Transverse colon (tissue), 4 donors: ENCODE measurements around the gene JHY. TPM values are rescaled to one million over a fixed set of nuclear protein-coding genes. Genes with fewer than 3 reads are reported as not detected.

Experiments used
- DNase-seq: peaks from one replicate; pipeline ENCODE4 v3.0.0-alpha.2; 2019
- H3K27ac ChIP-seq, 4 donors: fragments of 200-600 bp; sonication (generic); 2 replicates each; pipeline ENCODE4 v1.5.1; 2016 to 2018; ENCODE audit warnings: inconsistent platforms in 4 of 4
- H3K27me3 ChIP-seq: fragments of 200-600 bp; sonication (generic); 2 replicates; pipeline ENCODE4 v1.5.1; 2017; ENCODE audit warnings: inconsistent platforms
- H3K36me3 ChIP-seq, 4 donors: fragments of 200-600 bp; sonication (generic); 2 replicates each; pipeline ENCODE4 v1.5.1; 2017 to 2019; ENCODE audit warnings: inconsistent platforms in 4 of 4
- H3K4me1 ChIP-seq, 4 donors: fragments of 200-600 bp; sonication (generic); 2 replicates each; pipeline ENCODE4 v1.5.1; 2017 to 2020; ENCODE audit warnings: inconsistent platforms in 4 of 4
- H3K4me3 ChIP-seq, 4 donors: fragments of 200-600 bp; sonication (generic); 1 replicate in 1 of 4; 2 replicates in 3 of 4; pipeline versions ENCODE4 v1.5.1 to v1.6.1; 2017 to 2019; ENCODE audit warnings: inconsistent platforms in 4 of 4
- H3K9me3 ChIP-seq, 2 donors: fragments of 200-600 bp; sonication (generic); 2 replicates each; pipeline ENCODE4 v1.5.1; 2017 to 2019; ENCODE audit warnings: inconsistent platforms in 2 of 2
- EP300 ChIP-seq: sonication (generic); formaldehyde crosslinking; IDR thresholded peaks from one replicate; pipeline ENCODE4 v1.6.1; 2017; ENCODE audit warnings: antibody characterized with exemption, low read depth
- POLR2A ChIP-seq: fragments of 450-650 bp; IDR thresholded peaks from one replicate; pipeline ENCODE4 v1.6.1; 2016; ENCODE audit warnings: antibody characterized with exemption, mild to moderate bottlenecking, moderate library complexity
- POLR2AphosphoS5 ChIP-seq, 3 donors: sonication (generic); formaldehyde crosslinking; IDR thresholded peaks; one replicate each; pipeline ENCODE4 v1.6.1; 2016; ENCODE audit warnings: antibody characterized with exemption in 3 of 3
- WGBS, 2 donors: methylation state at CpG; one replicate each; pipeline ENCODE4 v1.1.5; 2018; ENCODE audit warnings: low coverage in 1 of 2; 5-methylcytosine and 5-hydroxymethylcytosine counted together
- in situ Hi-C, 4 donors: fragments of 200-750 bp; cut with MboI; loops; one replicate each; pipeline versions ENCODE4 v1.15.0 to v1.15.1; 2017; ENCODE audit warnings: low sequenced_read_pairs in 3 of 4, low pct_ligation_motif_present in 1 of 4, low pct_unique_long_range_greater_than_20kb in 1 of 4
- intact Hi-C: fragments of 100-400 bp; cut with DNase I; formaldehyde crosslinking; loops from one replicate; pipeline ENCODE4 v1.15.1; 2023; ENCODE audit warnings: low total_unique reads
- total RNA-seq, 4 donors: library from RNA; depleted of rRNA; stranded (reverse); fragments of >200 nt; gene quantifications; one replicate each; pipeline ENCODE4 v1.1.0, GENCODE V29; 2016
- TF ChIP-seq, protein P1 (sequence below), 5 experiments: fragments of 200-600 bp in 3 of 5; fragments of 450-650 bp in 2 of 5; sonication (generic) in 3 of 5; IDR thresholded peaks; 1 replicate in 2 of 5; 2 replicates in 3 of 5; pipeline ENCODE4 v1.5.1; 2016 to 2017; ENCODE audit warnings: antibody characterized with exemption in 5 of 5, inconsistent platforms in 3 of 5, mild to moderate bottlenecking in 2 of 5, moderate library complexity in 1 of 5

Gene JHY
- total RNA-seq, 4 donors from 2014 or later = 2.0 to 5.2 (median 4.4) TPM; not detected in 1

DNA sequence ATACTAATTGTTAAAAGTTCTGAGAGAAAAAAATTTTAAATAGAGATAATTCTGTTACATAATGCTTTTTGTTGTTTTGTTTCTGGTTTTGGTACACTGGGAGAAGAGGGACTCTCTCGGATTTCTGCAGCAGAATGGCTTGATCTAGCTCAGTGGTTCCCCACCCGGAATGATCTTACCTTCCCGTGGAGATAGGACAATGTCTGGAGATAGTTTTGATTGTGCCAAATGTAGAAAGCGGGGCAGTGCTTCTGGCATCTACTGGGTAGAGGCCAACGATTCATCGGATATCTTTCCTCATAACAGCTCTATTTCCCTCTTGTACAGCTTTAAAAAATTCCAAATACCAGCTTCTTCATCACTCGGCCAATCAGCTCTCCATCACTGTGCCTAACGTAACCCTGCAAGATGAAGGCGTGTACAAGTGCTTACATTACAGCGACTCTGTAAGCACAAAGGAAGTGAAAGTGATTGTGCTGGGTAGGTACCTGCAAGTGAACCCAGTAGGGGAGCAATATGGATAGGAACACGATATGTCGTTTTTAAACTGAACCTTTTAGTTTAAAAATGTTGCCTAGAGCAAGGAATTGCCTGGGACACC lies 31.1 kb upstream of the JHY start:
- Histone ChIP-seq H3K27ac (no peak overlapping the region), H3K4me1 (no peaks in the 10 kb centered on the region), H3K9me3 (no peaks in the 10 kb centered on the region), H3K27me3 (no peaks in the 10 kb centered on the region), H3K4me3 (no peak overlapping the region), H3K36me3 (no peaks in the 10 kb centered on the region)
- TF ChIP-seq, protein P1, sequence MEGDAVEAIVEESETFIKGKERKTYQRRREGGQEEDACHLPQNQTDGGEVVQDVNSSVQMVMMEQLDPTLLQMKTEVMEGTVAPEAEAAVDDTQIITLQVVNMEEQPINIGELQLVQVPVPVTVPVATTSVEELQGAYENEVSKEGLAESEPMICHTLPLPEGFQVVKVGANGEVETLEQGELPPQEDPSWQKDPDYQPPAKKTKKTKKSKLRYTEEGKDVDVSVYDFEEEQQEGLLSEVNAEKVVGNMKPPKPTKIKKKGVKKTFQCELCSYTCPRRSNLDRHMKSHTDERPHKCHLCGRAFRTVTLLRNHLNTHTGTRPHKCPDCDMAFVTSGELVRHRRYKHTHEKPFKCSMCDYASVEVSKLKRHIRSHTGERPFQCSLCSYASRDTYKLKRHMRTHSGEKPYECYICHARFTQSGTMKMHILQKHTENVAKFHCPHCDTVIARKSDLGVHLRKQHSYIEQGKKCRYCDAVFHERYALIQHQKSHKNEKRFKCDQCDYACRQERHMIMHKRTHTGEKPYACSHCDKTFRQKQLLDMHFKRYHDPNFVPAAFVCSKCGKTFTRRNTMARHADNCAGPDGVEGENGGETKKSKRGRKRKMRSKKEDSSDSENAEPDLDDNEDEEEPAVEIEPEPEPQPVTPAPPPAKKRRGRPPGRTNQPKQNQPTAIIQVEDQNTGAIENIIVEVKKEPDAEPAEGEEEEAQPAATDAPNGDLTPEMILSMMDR (IDR thresholded peaks at IDR 0.05) = no peak
- TF ChIP-seq EP300 (no peak), POLR2AphosphoS5 (IDR thresholded peaks at IDR 0.05) (no peak), POLR2A (no peak)
- intact Hi-C loops = no loop called here
- 62 to 72% methylated on average over 8 to 12 of the region's 12 CpGs for WGBS, 2 donors
- in situ Hi-C loops = loop anchor here in 3 of 4 donors (5.0 to 25.0 kb wide), 4 partner anchors 54 to 214 kb away; no protein-coding TSS in a partner anchor
- no peak for DNase-seq

DNA sequence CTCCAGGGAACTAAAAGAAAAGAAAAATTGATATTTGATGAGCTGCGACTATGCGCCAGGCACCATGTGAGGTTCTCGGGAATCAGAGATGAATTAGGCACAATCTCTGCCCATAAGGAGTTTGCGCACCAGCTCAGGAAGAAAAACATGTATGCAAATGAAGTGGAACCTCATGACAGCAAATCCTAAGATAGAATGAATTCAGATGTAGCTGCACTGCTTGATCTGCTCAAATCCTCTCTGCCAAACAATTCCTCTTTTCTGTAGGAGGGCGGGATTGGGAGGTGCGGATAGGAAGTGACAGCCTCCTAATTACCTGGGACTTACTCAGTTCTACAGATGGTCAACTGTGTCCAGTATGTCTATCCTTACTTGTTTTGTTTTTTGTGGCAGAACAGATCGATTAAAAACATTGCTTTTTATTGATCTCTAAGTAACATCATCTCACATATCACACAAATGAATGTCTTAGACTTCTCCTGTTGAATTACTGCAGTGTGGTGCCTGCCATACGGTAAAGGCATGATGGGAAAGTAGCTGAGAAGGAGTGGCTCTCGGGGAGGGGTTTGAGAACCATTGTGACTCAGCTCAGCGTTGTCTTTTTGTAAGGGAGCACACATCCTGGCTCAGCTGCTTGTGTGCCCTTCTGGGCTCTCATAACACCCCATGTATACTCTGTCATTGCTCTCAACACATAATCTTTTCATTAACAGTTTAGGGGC lies 30.3 kb upstream of the JHY start:
- no peak overlapping the region for H3K27ac ChIP-seq
- H3K4me1 ChIP-seq = no peaks in the 10 kb centered on the region
- no peak for TF ChIP-seq POLR2AphosphoS5 (IDR thresholded peaks at IDR 0.05)
- no peak for TF ChIP-seq POLR2A
- TF ChIP-seq EP300 = no peak
- TF ChIP-seq, protein P1 (IDR thresholded peaks at IDR 0.05) = no peak
- DNase-seq = no peak
- H3K27me3 ChIP-seq = no peaks in the 10 kb centered on the region
- intact Hi-C loops = no loop called here
- no peaks in the 10 kb centered on the region for H3K36me3 ChIP-seq
- WGBS, 2 donors = 65 to 78% methylated on average over 6 to 10 of the region's 10 CpGs
- H3K4me3 ChIP-seq = no peak overlapping the region
- H3K9me3 ChIP-seq = no peaks in the 10 kb centered on the region
- in situ Hi-C loops = loop anchor here in 3 of 4 donors (5.0 to 25.0 kb wide), 4 partner anchors 55 to 215 kb away; no protein-coding TSS in a partner anchor

DNA sequence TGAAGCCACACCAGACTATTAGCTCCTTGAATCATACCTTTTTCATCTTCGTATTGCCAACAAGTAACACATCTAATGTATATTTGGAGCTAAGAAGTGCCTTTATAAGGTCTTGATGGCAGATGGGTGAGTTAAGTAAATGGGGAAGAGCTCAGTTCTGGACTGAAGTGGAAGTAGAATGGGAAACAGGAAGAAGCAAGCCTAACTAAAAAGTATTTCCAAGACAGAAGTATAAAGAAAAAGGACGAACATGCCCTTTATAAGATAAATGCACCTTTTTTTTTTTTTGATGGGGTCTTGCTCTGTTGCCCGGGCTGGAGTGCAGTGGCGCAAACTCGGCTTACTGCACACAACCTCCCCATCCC lies 29.8 kb upstream of the JHY start:
- TF ChIP-seq POLR2AphosphoS5 (IDR thresholded peaks at IDR 0.05) = no peak
- no peak for TF ChIP-seq EP300
- no peak for TF ChIP-seq POLR2A
- TF ChIP-seq, protein P1 (IDR thresholded peaks at IDR 0.05) = no peak
- intact Hi-C loops = no loop called here
- Histone ChIP-seq H3K4me1 (no peaks in the 10 kb centered on the region), H3K9me3 (no peaks in the 10 kb centered on the region), H3K4me3 (no peak overlapping the region), H3K27me3 (no peaks in the 10 kb centered on the region), H3K36me3 (no peaks in the 10 kb centered on the region), H3K27ac (no peak overlapping the region)
- in situ Hi-C loops = loop anchor here in 3 of 4 donors (5.0 to 25.0 kb wide), 4 partner anchors 55 to 215 kb away; no protein-coding TSS in a partner anchor
- DNase-seq = no peak
- 78 to 92% methylated on average over 2 to 5 of the region's 5 CpGs for WGBS, 2 donors

DNA sequence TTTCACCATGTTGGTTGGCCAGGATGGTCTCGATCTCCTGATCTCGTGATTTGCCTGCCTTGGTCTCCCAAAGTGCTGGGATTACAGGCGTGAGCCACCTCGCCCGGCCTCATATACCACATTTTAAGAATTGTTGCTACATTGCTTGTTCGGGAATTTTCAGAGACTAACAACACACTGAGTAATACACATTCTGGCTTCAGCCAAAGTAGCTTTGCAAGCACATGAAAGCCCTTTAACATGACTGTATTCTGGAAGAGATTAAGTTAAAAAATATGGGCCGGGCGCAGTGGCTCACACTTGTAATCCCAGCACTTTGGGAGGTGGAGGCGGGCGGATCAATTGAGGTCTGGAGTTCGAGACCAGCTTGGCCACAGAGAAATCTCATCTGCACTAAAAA lies 29.3 kb upstream of the JHY start:
- 83 to 96% methylated on average over 1 to 11 of the region's 11 CpGs for WGBS, 2 donors
- Histone ChIP-seq H3K36me3 (no peaks in the 10 kb centered on the region), H3K27ac (no peak overlapping the region), H3K4me1 (no peaks in the 10 kb centered on the region), H3K4me3 (no peak overlapping the region), H3K27me3 (no peaks in the 10 kb centered on the region), H3K9me3 (no peaks in the 10 kb centered on the region)
- TF ChIP-seq POLR2A = no peak
- no peak for TF ChIP-seq EP300
- TF ChIP-seq POLR2AphosphoS5 (IDR thresholded peaks at IDR 0.05) = no peak
- TF ChIP-seq, protein P1 (IDR thresholded peaks at IDR 0.05) = no peak
- in situ Hi-C loops (loop anchor here in 3 of 4 donors (5.0 to 25.0 kb wide), 4 partner anchors 56 to 216 kb away; no protein-coding TSS in a partner anchor), intact Hi-C loops (no loop called here)
- no peak for DNase-seq
